RWPE2 (cell line): Measurements from ENCODE around the gene SKIC8.

Experiments used
- ATAC-seq: fragments of 200-7000 bp; cut with Tn5 transposase; 3 replicates; pipeline ENCODE4 v1.9.1; 2021; ENCODE audit warnings: low read depth
- DNase-seq: peaks from one replicate; pipeline ENCODE4 v3.0.0-alpha.2; 2020; ENCODE audit warnings: low spot score
- H3K27ac ChIP-seq: fragments of 450-650 bp; 2 replicates; pipeline ENCODE4 v1.5.1; 2017; ENCODE audit warnings: mild to moderate bottlenecking; ENCODE audit not compliant: poor library complexity, severe bottlenecking
- H3K27me3 ChIP-seq: fragments of 250-450 bp; sonication (Bioruptor Pico); 2 replicates; pipeline ENCODE4 v1.5.1; 2021; ENCODE audit warnings: mild to moderate bottlenecking, moderate library complexity; ENCODE audit not compliant: insufficient read depth, poor library complexity, severe bottlenecking
- H3K36me3 ChIP-seq: fragments of 250-450 bp; sonication (Bioruptor Pico); 2 replicates; pipeline ENCODE4 v1.5.1; 2020; ENCODE audit warnings: low read depth, mild to moderate bottlenecking, moderate library complexity
- H3K4me1 ChIP-seq: fragments of 250-450 bp; sonication (Bioruptor Pico); 2 replicates; pipeline ENCODE4 v1.5.1; 2021; ENCODE audit warnings: mild to moderate bottlenecking, moderate library complexity; ENCODE audit not compliant: insufficient read depth, poor library complexity, severe bottlenecking
- H3K4me3 ChIP-seq: fragments of 250-450 bp; sonication (Bioruptor Pico); 2 replicates; pipeline ENCODE4 v1.5.1; 2021; ENCODE audit warnings: mild to moderate bottlenecking, moderate library complexity; ENCODE audit not compliant: severe bottlenecking
- H3K9me3 ChIP-seq: fragments of 250-450 bp; sonication (Bioruptor Pico); 2 replicates; pipeline ENCODE4 v1.5.1; 2021; ENCODE audit warnings: mild to moderate bottlenecking, moderate library complexity; ENCODE audit not compliant: severe bottlenecking
- TF ChIP-seq, protein P1 (sequence below): fragments of 450-650 bp; IDR thresholded peaks from one replicate; pipeline ENCODE4 v1.5.1; 2017; ENCODE audit warnings: mild to moderate bottlenecking, moderate library complexity; ENCODE audit not compliant: poor library complexity, severe bottlenecking

The SKIC8 gene

GRCh38 chr15:78321786-78322185 is 22.4 kb upstream of the SKIC8 start:
- DNase-seq (no peak), ATAC-seq (no peak)
- Histone ChIP-seq H3K9me3 (no peaks in the 10 kb centered on the region), H3K4me1 (peaks cover 3% of the 10 kb centered on the region), H3K27ac (no peak overlapping the region), H3K4me3 (no peak overlapping the region), H3K27me3 (no peaks in the 10 kb centered on the region), H3K36me3 (no peaks in the 10 kb centered on the region)
- TF ChIP-seq, protein P1, sequence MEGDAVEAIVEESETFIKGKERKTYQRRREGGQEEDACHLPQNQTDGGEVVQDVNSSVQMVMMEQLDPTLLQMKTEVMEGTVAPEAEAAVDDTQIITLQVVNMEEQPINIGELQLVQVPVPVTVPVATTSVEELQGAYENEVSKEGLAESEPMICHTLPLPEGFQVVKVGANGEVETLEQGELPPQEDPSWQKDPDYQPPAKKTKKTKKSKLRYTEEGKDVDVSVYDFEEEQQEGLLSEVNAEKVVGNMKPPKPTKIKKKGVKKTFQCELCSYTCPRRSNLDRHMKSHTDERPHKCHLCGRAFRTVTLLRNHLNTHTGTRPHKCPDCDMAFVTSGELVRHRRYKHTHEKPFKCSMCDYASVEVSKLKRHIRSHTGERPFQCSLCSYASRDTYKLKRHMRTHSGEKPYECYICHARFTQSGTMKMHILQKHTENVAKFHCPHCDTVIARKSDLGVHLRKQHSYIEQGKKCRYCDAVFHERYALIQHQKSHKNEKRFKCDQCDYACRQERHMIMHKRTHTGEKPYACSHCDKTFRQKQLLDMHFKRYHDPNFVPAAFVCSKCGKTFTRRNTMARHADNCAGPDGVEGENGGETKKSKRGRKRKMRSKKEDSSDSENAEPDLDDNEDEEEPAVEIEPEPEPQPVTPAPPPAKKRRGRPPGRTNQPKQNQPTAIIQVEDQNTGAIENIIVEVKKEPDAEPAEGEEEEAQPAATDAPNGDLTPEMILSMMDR, result no peak

GRCh38 chr15:78321041-78321570 is 21.7 kb upstream of the SKIC8 start:
- DNase-seq (no peak), ATAC-seq (no peak)
- Histone ChIP-seq H3K27ac (no peak overlapping the region), H3K36me3 (no peaks in the 10 kb centered on the region), H3K9me3 (no peaks in the 10 kb centered on the region), H3K4me3 (no peak overlapping the region), H3K4me1 (peaks cover 3% of the 10 kb centered on the region), H3K27me3 (no peaks in the 10 kb centered on the region)
- TF ChIP-seq, protein P1, result no peak

GRCh38 chr15:78320183-78320582 is 20.8 kb upstream of the SKIC8 start:
- Histone ChIP-seq H3K27me3 (no peaks in the 10 kb centered on the region), H3K4me1 (peaks cover 3% of the 10 kb centered on the region), H3K4me3 (no peak overlapping the region), H3K36me3 (no peaks in the 10 kb centered on the region), H3K9me3 (no peaks in the 10 kb centered on the region), H3K27ac (no peak overlapping the region)
- DNase-seq (no peak), ATAC-seq (no peak)
- TF ChIP-seq, protein P1, result no peak

GRCh38 chr15:78319588-78319987 is 20.2 kb upstream of the SKIC8 start:
- Histone ChIP-seq H3K4me1 (peaks cover 3% of the 10 kb centered on the region), H3K27ac (no peak overlapping the region), H3K4me3 (no peak overlapping the region), H3K9me3 (no peaks in the 10 kb centered on the region), H3K27me3 (no peaks in the 10 kb centered on the region), H3K36me3 (no peaks in the 10 kb centered on the region)
- DNase-seq (no peak), ATAC-seq (no peak)
- TF ChIP-seq, protein P1, result no peak

DNA sequence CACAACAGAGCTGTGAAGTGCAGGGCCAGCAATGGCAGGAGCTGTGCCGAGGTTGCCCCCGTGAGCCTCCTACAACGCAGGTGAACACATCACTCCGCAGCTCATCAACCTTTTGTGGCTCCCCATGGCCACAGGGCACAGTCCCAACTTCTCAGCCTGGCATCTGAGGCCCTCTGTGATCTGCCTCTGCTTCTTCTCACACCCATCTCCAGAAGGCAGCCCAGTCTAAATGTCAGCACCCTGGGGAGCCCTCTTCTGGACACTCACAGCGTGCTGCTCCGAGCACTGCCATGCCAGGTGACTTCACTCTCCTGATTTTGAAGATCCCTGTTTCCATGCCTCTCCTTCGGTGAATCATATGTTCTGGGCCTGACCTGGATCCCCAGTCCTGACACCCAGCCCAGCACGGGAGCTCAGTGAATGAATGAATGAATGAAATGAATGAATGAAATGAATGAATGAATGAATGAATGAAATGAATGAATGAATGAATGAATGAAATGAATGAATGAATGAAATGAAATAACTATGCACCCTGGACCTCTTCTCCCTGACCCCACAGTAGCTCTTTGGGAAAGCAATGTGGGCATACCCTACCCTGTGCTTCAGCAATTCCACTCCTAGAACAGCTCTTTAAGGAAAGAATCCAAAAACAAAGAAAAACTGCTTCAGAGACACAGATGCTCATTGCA is 17.9 kb upstream of the SKIC8 start:
- no peaks in the 10 kb centered on the region for H3K4me1 ChIP-seq
- H3K36me3 ChIP-seq, result no peaks in the 10 kb centered on the region
- H3K27ac ChIP-seq, result no peak overlapping the region
- no peaks in the 10 kb centered on the region for H3K9me3 ChIP-seq
- no peak for DNase-seq
- TF ChIP-seq, protein P1, result peak; percentile 23
- H3K27me3 ChIP-seq, result no peaks in the 10 kb centered on the region
- no peak overlapping the region for H3K4me3 ChIP-seq
- peak; percentile 48 for ATAC-seq
